ENCODE data around the gene DNAJB12. TPM values are rescaled to one million over a fixed set of nuclear protein-coding genes. Genes with fewer than 3 reads are reported as not detected.

Gene DNAJB12
- total RNA-seq, 1 experiment from 2014 or later, result 27.6 TPM

- Histone ChIP-seq H4K20me1 (ENCODE audit: control insufficient read depth, insufficient read depth, insufficient read length) (no peaks in the 10 kb centered on the region), H3K4me1 (ENCODE audit: insufficient read depth, low read length) (no peaks in the 10 kb centered on the region), H3K23me2 (ENCODE audit: insufficient read length, low read depth, low read length, poor library complexity, severe bottlenecking) (no peaks in the 10 kb centered on the region), H3K18ac (ENCODE audit: insufficient read length, low read depth, low read length) (no peak overlapping the region), H3K23ac (ENCODE audit: insufficient read length, low read depth, low read length) (no peak overlapping the region), H3K79me1 (ENCODE audit: insufficient read depth, low read depth, low read length, poor library complexity, severe bottlenecking) (no peaks in the 10 kb centered on the region), H4K8ac (replicated peaks; ENCODE audit: insufficient read length, low read depth, low read length) (no peak overlapping the region), H2AK5ac (ENCODE audit: insufficient read length, low read length) (no peak overlapping the region), H3K79me2 (ENCODE audit: insufficient read depth, low read length) (no peaks in the 10 kb centered on the region), H2AFZ (ENCODE audit: low read length) (no peak overlapping the region), H3K9ac (ENCODE audit: extremely low read depth, insufficient read length, low read length) (no peak overlapping the region), H2BK120ac (ENCODE audit: low read depth, low read length, poor library complexity, severe bottlenecking) (no peak overlapping the region), H3K56ac (ENCODE audit: insufficient read length, low read depth, low read length) (no peak overlapping the region), H2BK15ac (ENCODE audit: low read depth, low read length) (no peak overlapping the region), H2BK20ac (ENCODE audit: low read depth, low read length, poor library complexity, severe bottlenecking) (no peak overlapping the region), H3K27ac (ENCODE audit: insufficient read length, low read depth, low read length) (no peak overlapping the region), H3K27me3 (ENCODE audit: insufficient read depth, low read length) (no peaks in the 10 kb centered on the region), H3T11ph (ENCODE audit: low read length) (no peak overlapping the region), H4K5ac (ENCODE audit: insufficient read length, low read depth, low read length) (no peak overlapping the region), H3K9me3 (ENCODE audit: control insufficient read depth, low read depth, low read length) (no peaks in the 10 kb centered on the region), H3K4ac (ENCODE audit: low read depth, low read length) (no peak overlapping the region), H3K4me2 (ENCODE audit: insufficient read depth, insufficient read length, low read length) (no peak overlapping the region), H4K91ac (ENCODE audit: insufficient read length, low read depth, low read length) (no peak overlapping the region), H3K14ac (ENCODE audit: insufficient read depth, low read length) (no peak overlapping the region), H2BK12ac (ENCODE audit: insufficient read length, low read depth, low read length) (no peak overlapping the region), H2BK5ac (ENCODE audit: insufficient read length, low read length) (no peak overlapping the region)
- WGBS (ENCODE audit: extremely low coverage, insufficient read length, low lambda C conversion rate), result no CpG with 5 or more reads among the region's 7 CpGs
- Mint-ChIP-seq H3K27ac (peak overlapping the region in 1 of 3 experiments; percentile 54; a peak in 2 of 7 replicates), H3K4me1 (peaks cover 2 to 3% of the 10 kb centered on the region in 2 experiments; a peak in 2 of 4 replicates), H3K9me3 (no peaks in the 10 kb centered on the region), H3K4me3 (no peak overlapping the region), H3K27me3 (ENCODE audit: low read depth) (no peaks in the 10 kb centered on the region; the same call in 1 of the 2 replicates), H3K36me3 (ENCODE audit: insufficient read depth in 1 of 3, low read depth in 3 of 3) (peaks cover 2 to 13% (median 9%) of the 10 kb centered on the region in 3 experiments; a peak in 6 of 7 replicates)
- DNase-seq, result no peak
- TF ChIP-seq CTCF (conservative IDR thresholded peaks at IDR 0.05), result no peak
Observed at GRCh38 chr10:72365106-72365895, 10.6 kb upstream of the DNAJB12 start.
